Transverse colon (tissue), 4 donors: ENCODE results near the gene MUC6. TPM values are rescaled to one million over a fixed set of nuclear protein-coding genes. Genes with fewer than 3 reads are reported as not detected.

Experiments
- DNase-seq: peaks from one replicate; pipeline ENCODE4 v3.0.0-alpha.2; 2019
- H3K27ac ChIP-seq, 4 donors: fragments of 200-600 bp; sonication (generic); 2 replicates each; pipeline ENCODE4 v1.5.1; 2016 to 2018; ENCODE audit warnings: inconsistent platforms in 4 of 4
- H3K27me3 ChIP-seq: fragments of 200-600 bp; sonication (generic); 2 replicates; pipeline ENCODE4 v1.5.1; 2017; ENCODE audit warnings: inconsistent platforms
- H3K36me3 ChIP-seq, 4 donors: fragments of 200-600 bp; sonication (generic); 2 replicates each; pipeline ENCODE4 v1.5.1; 2017 to 2019; ENCODE audit warnings: inconsistent platforms in 4 of 4
- H3K4me1 ChIP-seq, 4 donors: fragments of 200-600 bp; sonication (generic); 2 replicates each; pipeline ENCODE4 v1.5.1; 2017 to 2020; ENCODE audit warnings: inconsistent platforms in 4 of 4
- H3K4me3 ChIP-seq, 4 donors: fragments of 200-600 bp; sonication (generic); 1 replicate in 1 of 4; 2 replicates in 3 of 4; pipeline versions ENCODE4 v1.5.1 to v1.6.1; 2017 to 2019; ENCODE audit warnings: inconsistent platforms in 4 of 4
- H3K9me3 ChIP-seq, 2 donors: fragments of 200-600 bp; sonication (generic); 2 replicates each; pipeline ENCODE4 v1.5.1; 2017 to 2019; ENCODE audit warnings: inconsistent platforms in 2 of 2
- CTCF ChIP-seq, 5 experiments: fragments of 200-600 bp in 3 of 5; fragments of 450-650 bp in 2 of 5; sonication (generic) in 3 of 5; IDR thresholded peaks; 1 replicate in 2 of 5; 2 replicates in 3 of 5; pipeline ENCODE4 v1.5.1; 2016 to 2017; ENCODE audit warnings: antibody characterized with exemption in 5 of 5, inconsistent platforms in 3 of 5, mild to moderate bottlenecking in 2 of 5, moderate library complexity in 1 of 5
- EP300 ChIP-seq: sonication (generic); formaldehyde crosslinking; IDR thresholded peaks from one replicate; pipeline ENCODE4 v1.6.1; 2017; ENCODE audit warnings: antibody characterized with exemption, low read depth
- POLR2A ChIP-seq: fragments of 450-650 bp; IDR thresholded peaks from one replicate; pipeline ENCODE4 v1.6.1; 2016; ENCODE audit warnings: antibody characterized with exemption, mild to moderate bottlenecking, moderate library complexity
- POLR2AphosphoS5 ChIP-seq, 3 donors: sonication (generic); formaldehyde crosslinking; IDR thresholded peaks; one replicate each; pipeline ENCODE4 v1.6.1; 2016; ENCODE audit warnings: antibody characterized with exemption in 3 of 3
- WGBS, 2 donors: methylation state at CpG; one replicate each; pipeline ENCODE4 v1.1.5; 2018; ENCODE audit warnings: low coverage in 1 of 2; 5-methylcytosine and 5-hydroxymethylcytosine counted together
- in situ Hi-C, 4 donors: fragments of 200-750 bp; cut with MboI; loops; one replicate each; pipeline versions ENCODE4 v1.15.0 to v1.15.1; 2017; ENCODE audit warnings: low sequenced_read_pairs in 3 of 4, low pct_ligation_motif_present in 1 of 4, low pct_unique_long_range_greater_than_20kb in 1 of 4
- intact Hi-C: fragments of 100-400 bp; cut with DNase I; formaldehyde crosslinking; loops from one replicate; pipeline ENCODE4 v1.15.1; 2023; ENCODE audit warnings: low total_unique reads
- total RNA-seq, 4 donors: library from RNA; depleted of rRNA; stranded (reverse); fragments of >200 nt; gene quantifications; one replicate each; pipeline ENCODE4 v1.1.0, GENCODE V29; 2016

MUC6 gene
- total RNA-seq, 4 donors from 2014 or later = not detected

- no peak for TF ChIP-seq CTCF (IDR thresholded peaks at IDR 0.05)
- no peak for TF ChIP-seq POLR2AphosphoS5 (IDR thresholded peaks at IDR 0.05)
- no peak for TF ChIP-seq POLR2A
- no peak for TF ChIP-seq EP300
- H3K27ac ChIP-seq = no peak overlapping the region
- H3K9me3 ChIP-seq = no peaks in the 10 kb centered on the region
- intact Hi-C loops = no loop called here
- no peaks in the 10 kb centered on the region for H3K4me1 ChIP-seq
- no peak overlapping the region for H3K4me3 ChIP-seq
- H3K27me3 ChIP-seq = no peaks in the 10 kb centered on the region
- WGBS, 2 donors = 94% methylated on average over 14 of the region's 14 CpGs; no CpG with 5 or more reads in 1 of the 2 donors
- no peak for DNase-seq
- in situ Hi-C loops = no loop called here
- H3K36me3 ChIP-seq = peaks cover 0 to 39% (median 13%) of the 10 kb centered on the region in 4 donors
Observed at GRCh38 chr11:981764-982163, 54.8 kb downstream of the MUC6 start.

- intact Hi-C loops (no loop called here), in situ Hi-C loops (no loop called here)
- WGBS, 2 donors = 56 to 84% methylated on average over 2 to 17 of the region's 26 CpGs
- TF ChIP-seq POLR2A (no peak), CTCF (IDR thresholded peaks at IDR 0.05) (no peak), EP300 (no peak), POLR2AphosphoS5 (IDR thresholded peaks at IDR 0.05) (no peak)
- Histone ChIP-seq H3K4me3 (no peak overlapping the region), H3K36me3 (peaks cover 0 to 32% (median 8%) of the 10 kb centered on the region in 4 donors), H3K4me1 (no peaks in the 10 kb centered on the region), H3K27ac (no peak overlapping the region), H3K9me3 (no peaks in the 10 kb centered on the region), H3K27me3 (no peaks in the 10 kb centered on the region)
- no peak for DNase-seq
Observed at GRCh38 chr11:980438-981357, 55.8 kb downstream of the MUC6 start.

GRCh38 chr11:978781-979180 lies 57.7 kb downstream of the MUC6 start:
- intact Hi-C loops (no loop called here), in situ Hi-C loops (no loop called here)
- no peak overlapping the region for H3K4me3 ChIP-seq
- no peaks in the 10 kb centered on the region for H3K4me1 ChIP-seq
- no peak overlapping the region for H3K27ac ChIP-seq
- no peak for DNase-seq
- TF ChIP-seq EP300 = no peak
- TF ChIP-seq CTCF (IDR thresholded peaks at IDR 0.05) = no peak
- TF ChIP-seq POLR2A = no peak
- TF ChIP-seq POLR2AphosphoS5 (IDR thresholded peaks at IDR 0.05) = no peak
- no peaks in the 10 kb centered on the region for H3K27me3 ChIP-seq
- peaks cover 0 to 29% (median 0%) of the 10 kb centered on the region in 4 donors for H3K36me3 ChIP-seq
- 86% methylated on average over 16 of the region's 16 CpGs; no CpG with 5 or more reads in 1 of the 2 donors for WGBS, 2 donors
- no peaks in the 10 kb centered on the region for H3K9me3 ChIP-seq

GRCh38 chr11:977830-978720 lies 58.4 kb downstream of the MUC6 start:
- WGBS, 2 donors = 81 to 95% methylated on average over 3 to 26 of the region's 28 CpGs
- Histone ChIP-seq H3K4me1 (no peaks in the 10 kb centered on the region), H3K4me3 (no peak overlapping the region), H3K9me3 (no peaks in the 10 kb centered on the region), H3K27ac (no peak overlapping the region), H3K36me3 (peaks cover 0 to 36% (median 3%) of the 10 kb centered on the region in 4 donors), H3K27me3 (no peaks in the 10 kb centered on the region)
- TF ChIP-seq POLR2AphosphoS5 (IDR thresholded peaks at IDR 0.05) = no peak
- TF ChIP-seq EP300 = no peak
- TF ChIP-seq CTCF (IDR thresholded peaks at IDR 0.05) = no peak
- TF ChIP-seq POLR2A = no peak
- intact Hi-C loops (no loop called here), in situ Hi-C loops (no loop called here)
- DNase-seq = no peak
